Activated CD8-positive, alpha-beta memory T cell treated with anti-CD3 and anti-CD28 coated beads, Interleukin-2, amount 50 U/mL, for 48 hours (primary cell): Measurements from ENCODE around the gene UBXN11.
A peak's percentile ranks its signal among the peaks of the same experiment; 100 is the strongest.

Experiments used
- DNase-seq: peaks from one replicate; pipeline ENCODE4 v3.0.0-alpha.2; 2020

The UBXN11 gene

GRCh38 chr1:26259578-26259977 lies 46.9 kb downstream of the UBXN11 start:
- no peak for DNase-seq

- DNase-seq = no peak
Observed at GRCh38 chr1:26259005-26259404, 47.4 kb downstream of the UBXN11 start.

DNA sequence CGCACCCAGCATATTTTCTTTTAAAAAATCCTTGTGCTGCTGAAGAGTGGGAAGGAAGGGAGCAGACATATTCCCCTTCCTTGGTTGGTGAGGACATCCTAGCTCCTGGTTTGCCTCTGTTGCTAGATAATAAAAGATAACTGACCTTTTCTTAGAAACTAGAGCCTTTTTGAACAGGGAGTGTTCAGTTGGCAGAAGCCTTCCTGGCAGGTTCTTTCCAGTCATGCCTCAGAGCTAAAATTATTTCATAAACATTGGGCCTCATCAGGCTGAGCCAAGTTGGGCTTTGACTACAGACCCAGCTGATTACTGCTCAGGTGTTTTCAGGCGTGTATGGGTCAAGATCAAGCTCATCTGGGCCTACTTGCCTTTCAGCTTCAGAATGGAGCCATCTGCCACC lies 49.2 kb downstream of the UBXN11 start:
- no peak for DNase-seq

DNA sequence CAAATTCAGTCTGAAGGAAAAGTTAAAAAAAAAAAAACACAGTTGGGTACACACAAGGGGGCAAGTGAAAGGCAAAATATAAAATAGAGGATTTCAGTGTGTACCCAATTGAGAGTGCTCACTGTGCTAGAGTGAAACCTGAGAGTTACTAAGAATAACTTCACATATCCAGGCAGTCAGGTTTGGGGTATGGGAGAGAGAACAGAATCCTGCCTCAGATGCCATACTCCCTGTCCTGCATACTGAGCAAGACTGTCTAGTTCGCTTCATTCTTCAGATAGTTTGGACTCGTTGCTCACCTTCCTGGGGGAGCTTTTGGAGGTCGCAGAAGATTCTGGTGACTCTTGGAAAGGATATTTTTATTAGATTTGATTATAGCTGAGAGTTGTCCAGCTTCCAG lies 52.0 kb downstream of the UBXN11 start:
- no peak for DNase-seq

DNA sequence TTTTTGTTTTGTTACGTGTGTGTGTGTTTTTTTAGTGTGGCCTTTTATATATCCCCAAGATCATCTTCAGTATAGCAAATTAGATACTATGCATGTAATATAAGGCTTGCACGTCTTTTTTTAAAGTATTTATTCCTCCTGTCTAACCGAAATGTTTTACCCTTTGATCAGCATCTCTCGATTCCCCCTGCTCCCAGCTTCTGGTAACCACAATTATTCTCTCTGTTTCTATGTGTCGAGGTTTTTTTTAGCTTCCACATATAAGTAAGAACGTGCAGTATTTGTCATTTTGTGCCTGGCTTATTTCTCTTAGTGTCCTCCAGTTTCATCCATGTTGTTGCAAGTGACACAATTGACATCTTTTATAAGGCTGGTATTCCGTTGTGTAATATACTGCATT lies 53.7 kb downstream of the UBXN11 start:
- DNase-seq = no peak

DNA sequence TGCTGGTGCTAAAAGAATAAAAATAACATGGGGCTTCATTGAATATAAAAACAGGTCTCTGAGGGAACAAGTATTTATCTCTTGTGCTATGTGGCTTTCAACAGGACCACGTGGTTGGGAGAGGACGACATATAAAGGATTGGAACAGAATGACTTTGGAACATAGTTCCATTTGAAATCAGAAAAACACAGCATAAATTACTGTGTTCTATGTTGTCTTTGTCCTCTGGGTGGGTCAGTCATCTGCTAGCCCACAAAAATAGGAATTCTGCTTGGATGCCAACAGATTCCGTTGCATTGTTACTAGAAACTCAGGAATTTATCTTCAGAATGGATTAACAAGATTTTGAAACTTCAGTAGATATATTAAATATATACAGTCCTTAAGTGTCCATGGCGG lies 66.5 kb downstream of the UBXN11 start:
- no peak for DNase-seq

DNA sequence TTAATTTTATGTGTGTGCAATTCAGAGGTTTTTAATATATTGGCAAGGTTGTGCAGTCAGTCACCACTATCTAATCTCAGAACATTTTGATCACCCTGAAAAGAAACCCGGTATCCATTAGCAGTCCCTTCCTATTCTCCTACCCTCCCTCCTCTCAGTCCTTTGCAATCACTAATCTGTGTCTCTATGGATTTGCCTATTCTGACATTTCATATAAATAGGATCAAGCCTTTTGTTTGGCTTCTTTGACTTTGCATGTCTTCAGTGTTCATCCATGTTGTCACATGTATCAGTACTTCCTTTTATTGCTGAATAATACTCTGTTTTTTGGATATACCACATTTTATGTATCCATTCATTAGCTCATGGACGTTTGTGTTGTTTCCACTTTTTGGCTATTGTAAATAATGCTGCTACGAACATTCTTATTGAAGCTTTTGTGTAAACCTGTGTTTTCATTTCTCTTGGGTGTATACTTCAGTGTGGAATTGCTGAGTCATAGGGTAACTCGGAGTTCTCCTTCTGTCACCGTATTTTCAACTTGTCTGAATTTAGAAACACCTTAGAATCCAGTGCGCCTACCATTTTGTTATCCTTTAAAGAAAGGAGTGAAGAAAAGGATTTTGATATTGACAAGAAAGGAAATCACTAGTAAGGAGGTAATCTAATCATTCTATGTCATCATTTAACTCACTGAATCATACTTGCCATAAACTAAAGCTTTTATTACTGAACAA lies 69.0 kb downstream of the UBXN11 start:
- no peak for DNase-seq

DNA sequence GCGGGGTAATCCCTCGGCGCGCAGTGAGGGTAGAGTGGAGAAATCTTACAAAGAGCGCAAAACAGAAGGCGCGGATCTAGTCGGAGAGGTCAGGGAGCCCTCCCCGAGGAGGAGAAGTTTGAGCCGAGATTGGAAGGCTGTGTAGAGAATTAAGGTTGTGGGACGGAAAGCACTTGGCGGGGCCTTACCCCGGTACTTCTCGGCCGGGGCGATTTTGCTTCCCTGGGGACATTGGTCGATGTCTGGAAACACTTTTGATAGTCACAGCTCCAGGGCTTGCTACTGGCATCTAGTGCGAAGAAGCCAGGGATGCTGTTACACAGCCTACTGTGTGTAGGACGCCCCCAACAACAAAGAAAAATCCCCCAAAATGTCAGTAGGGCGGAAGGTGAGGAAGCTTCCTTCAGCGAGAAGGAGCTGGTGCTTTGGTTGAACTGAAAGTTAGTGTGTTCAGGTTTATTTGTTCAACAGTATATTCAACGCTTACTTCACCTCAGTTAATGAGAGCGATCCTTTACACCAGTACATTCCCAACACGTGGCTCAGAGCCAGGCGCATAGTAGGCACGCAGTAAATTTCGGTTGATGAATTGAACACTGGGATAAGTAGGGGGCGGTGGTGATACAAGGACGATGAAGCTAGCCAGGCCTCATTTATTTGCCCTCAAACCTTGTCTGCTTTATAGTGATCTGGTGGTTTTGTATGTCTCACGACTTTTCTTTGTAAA lies 71.6 kb downstream of the UBXN11 start:
- DNase-seq = peak; percentile 68

DNA sequence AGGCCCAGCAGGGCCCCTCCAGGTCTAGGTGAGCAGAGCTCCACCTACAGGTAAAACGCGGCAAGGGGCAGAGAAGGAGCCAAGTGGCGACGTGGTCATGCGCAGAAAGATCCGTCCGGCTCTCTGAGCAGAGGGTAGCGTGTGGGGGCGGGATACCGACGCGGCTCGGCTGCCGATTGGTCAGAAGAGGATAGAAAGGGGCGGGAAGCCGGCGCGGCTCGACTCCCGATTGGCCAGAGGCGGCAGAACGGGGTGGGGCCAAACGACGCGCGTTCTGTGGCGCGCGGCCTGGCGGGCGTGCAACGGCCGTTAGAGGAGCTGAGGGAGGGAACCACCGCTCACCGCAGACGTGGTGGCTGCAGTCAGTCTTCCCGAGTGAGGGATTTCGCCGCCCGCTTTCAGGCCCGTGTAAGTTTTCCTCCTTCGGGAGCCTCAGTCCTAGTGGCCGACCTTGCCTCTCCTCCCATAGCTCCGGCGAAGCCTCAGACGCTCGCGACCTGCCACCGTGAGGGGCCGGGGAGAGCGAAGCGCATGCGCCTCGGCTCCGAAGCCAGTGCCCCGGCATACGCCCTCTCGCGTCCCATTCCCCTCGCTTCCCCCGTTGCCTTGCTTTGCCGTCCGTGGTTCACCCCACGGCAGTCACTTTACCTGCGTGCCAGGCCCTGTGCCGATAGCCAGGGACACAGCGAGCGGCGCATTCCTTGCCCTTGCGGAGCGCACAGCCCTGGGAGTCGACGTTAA lies 72.4 kb downstream of the UBXN11 start, which contains the start of gene CEP85:
Gene CEP85, plus strand, starts transcription at position 298 of the 741 bp plus-strand sequence. CDS start 5,584 bp downstream, outside the sequence.
- peak; percentile 98 for DNase-seq
